ENCODE measurements around the gene BTBD17.

GRCh38 chr17:74358697-74359096 lies 3.0 kb downstream of the BTBD17 start:
- TF ChIP-seq, protein P1, sequence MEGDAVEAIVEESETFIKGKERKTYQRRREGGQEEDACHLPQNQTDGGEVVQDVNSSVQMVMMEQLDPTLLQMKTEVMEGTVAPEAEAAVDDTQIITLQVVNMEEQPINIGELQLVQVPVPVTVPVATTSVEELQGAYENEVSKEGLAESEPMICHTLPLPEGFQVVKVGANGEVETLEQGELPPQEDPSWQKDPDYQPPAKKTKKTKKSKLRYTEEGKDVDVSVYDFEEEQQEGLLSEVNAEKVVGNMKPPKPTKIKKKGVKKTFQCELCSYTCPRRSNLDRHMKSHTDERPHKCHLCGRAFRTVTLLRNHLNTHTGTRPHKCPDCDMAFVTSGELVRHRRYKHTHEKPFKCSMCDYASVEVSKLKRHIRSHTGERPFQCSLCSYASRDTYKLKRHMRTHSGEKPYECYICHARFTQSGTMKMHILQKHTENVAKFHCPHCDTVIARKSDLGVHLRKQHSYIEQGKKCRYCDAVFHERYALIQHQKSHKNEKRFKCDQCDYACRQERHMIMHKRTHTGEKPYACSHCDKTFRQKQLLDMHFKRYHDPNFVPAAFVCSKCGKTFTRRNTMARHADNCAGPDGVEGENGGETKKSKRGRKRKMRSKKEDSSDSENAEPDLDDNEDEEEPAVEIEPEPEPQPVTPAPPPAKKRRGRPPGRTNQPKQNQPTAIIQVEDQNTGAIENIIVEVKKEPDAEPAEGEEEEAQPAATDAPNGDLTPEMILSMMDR (IDR thresholded peaks at IDR 0.05): no peak
- no peak for TF ChIP-seq POLR2A (IDR thresholded peaks at IDR 0.05)
